ENCODE measurements around the gene TTLL3. TPM values are rescaled to one million over a fixed set of nuclear protein-coding genes. Genes with fewer than 3 reads are reported as not detected.
"Not testable (repeated sequence)": the region's sequence is repeated elsewhere in the genome, so short reads cannot be mapped to it uniquely, and the experiment has no call there.

TTLL3 gene, protein sequence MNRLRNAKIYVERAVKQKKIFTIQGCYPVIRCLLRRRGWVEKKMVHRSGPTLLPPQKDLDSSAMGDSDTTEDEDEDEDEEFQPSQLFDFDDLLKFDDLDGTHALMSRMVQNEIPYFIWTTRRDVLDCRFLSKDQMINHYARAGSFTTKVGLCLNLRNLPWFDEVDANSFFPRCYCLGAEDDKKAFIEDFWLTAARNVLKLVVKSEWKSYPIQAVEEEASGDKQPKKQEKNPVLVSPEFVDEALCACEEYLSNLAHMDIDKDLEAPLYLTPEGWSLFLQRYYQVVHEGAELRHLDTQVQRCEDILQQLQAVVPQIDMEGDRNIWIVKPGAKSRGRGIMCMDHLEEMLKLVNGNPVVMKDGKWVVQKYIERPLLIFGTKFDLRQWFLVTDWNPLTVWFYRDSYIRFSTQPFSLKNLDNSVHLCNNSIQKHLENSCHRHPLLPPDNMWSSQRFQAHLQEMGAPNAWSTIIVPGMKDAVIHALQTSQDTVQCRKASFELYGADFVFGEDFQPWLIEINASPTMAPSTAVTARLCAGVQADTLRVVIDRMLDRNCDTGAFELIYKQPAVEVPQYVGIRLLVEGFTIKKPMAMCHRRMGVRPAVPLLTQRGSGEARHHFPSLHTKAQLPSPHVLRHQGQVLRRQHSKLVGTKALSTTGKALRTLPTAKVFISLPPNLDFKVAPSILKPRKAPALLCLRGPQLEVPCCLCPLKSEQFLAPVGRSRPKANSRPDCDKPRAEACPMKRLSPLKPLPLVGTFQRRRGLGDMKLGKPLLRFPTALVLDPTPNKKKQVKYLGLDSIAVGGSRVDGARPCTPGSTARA
- 10 to 100 TPM; 33.3 to 93.1 (median 56.7) TPM for polyA plus RNA-seq (ENCODE audit: insufficient read length in 4 of 4)

DNA sequence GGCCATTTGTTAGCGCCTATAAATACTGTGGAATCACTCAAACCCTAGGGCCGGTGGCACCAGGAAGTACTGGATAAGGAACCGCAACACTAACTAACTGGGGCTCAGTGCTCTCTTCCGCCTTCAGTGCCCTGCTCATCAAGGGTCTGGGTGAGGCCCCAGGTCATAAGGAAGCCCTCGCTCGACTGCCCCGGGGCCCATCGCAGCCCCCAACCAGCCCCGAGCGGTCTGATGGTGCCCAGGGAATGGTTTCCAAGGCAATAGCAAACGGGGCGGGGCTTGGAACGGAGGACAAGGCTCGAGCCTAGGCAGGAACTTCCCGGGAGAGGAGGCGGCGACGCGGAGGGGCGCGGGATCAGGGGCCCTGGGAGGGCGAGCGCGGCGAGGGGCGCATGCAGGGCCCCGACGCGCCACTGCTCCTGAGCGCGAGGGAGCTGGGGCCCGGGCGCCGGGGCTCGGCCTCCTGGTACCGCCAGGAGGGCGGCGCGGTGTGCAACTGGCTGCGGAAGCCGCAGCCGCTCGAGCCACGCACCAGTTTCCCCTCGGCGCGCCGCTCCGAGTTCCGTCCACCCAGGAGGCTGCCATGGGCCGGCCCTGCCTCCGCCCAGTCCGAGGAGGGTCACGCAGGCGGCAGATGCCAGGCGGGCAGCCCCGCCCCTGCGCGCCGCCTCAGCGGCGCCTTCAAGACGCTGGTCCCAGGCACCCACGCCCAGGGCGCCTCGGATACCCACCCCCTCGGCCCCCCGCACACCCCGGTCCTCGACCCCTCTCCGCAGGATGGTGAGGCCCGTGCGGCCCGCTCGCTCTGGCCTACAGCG is at the start of gene TTLL3:
TTLL3 (plus strand) TSS at position 648 of the 818 bp plus-strand sequence. CDS start 400 bp downstream, outside the sequence.
- peak in 2 of 4 donors; percentile 49 to 54 for DNase-seq (ENCODE audit: low read depth in 4 of 4, low spot score in 3 of 4)

GRCh38 chr3:9760779-9761505 is 49.1 kb upstream of the TTLL3 start:
- DNase-seq (ENCODE audit: low read depth in 4 of 4, low spot score in 3 of 4): no peak

- no peak for DNase-seq (ENCODE audit: low read depth in 4 of 4, low spot score in 3 of 4)
These were observed 48.1 kb upstream of the TTLL3 start for GRCh38 chr3:9761919-9762318.

DNA sequence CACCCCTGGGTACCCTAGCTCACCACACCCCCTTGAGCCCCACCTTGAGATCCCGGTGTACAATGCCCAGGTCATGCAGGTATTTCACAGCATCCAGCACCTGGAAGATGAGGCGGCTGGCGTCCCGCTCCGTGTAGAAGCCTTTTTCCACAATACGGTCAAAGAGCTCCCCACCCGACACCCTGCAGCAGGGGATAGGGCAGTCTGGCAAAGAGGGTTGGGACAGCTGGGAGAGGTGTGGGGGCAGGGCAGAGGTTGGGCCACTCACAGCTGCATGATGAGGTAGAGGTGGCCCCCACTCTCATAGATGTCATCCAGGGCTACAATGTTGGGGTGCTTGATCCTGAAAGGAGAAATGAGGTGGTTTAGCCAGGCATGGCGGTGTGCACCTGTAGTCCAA is 47.2 kb upstream of the TTLL3 start:
- no peak for DNase-seq (ENCODE audit: low read depth in 4 of 4, low spot score in 3 of 4)

DNA sequence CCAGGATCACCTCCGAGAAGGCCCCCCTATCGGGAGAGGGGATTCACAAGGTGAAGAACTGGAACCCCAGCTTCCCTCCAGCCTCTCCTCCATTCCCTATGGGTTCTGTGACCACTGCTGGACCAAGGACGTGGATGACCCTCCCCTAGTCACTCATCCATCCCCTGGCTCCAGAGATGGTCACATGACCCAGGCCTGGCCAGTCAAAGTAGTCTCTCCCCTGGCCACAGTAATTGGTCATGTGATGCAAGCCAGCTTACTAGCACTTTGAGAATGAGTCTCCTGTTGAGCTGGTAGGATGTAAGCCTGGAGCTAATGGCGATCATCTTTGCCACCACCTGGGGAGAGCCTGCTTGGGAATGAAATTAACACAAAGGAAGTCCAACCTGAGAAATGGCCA is 44.2 kb upstream of the TTLL3 start:
- DNase-seq (ENCODE audit: low read depth in 4 of 4, low spot score in 3 of 4): no peak

- no peak for DNase-seq (ENCODE audit: low read depth in 4 of 4, low spot score in 3 of 4)
These were observed 42.6 kb upstream of the TTLL3 start for GRCh38 chr3:9767418-9767817.

- DNase-seq (ENCODE audit: low read depth in 4 of 4, low spot score in 3 of 4): no peak
These were observed 41.8 kb upstream of the TTLL3 start for GRCh38 chr3:9768141-9768775.

GRCh38 chr3:9769012-9769411 is 41.0 kb upstream of the TTLL3 start:
- no peak for DNase-seq (ENCODE audit: low read depth in 4 of 4, low spot score in 3 of 4)

- peak in 2 of 4 donors; percentile 50 to 57 for DNase-seq (ENCODE audit: low read depth in 4 of 4, low spot score in 3 of 4)
These were observed 40.4 kb upstream of the TTLL3 start, which contains the start of gene CAMK1 for GRCh38 chr3:9769426-9770275. Gene CAMK1 (minus strand): TSS chr3:9769947. CDS start chr3:9767749, 2,198 bp downstream.

- peak in 1 of 4 donors; percentile 47 for DNase-seq (ENCODE audit: low read depth in 4 of 4, low spot score in 3 of 4)
These were observed 39.7 kb upstream of the TTLL3 start for GRCh38 chr3:9770276-9770812.

DNA sequence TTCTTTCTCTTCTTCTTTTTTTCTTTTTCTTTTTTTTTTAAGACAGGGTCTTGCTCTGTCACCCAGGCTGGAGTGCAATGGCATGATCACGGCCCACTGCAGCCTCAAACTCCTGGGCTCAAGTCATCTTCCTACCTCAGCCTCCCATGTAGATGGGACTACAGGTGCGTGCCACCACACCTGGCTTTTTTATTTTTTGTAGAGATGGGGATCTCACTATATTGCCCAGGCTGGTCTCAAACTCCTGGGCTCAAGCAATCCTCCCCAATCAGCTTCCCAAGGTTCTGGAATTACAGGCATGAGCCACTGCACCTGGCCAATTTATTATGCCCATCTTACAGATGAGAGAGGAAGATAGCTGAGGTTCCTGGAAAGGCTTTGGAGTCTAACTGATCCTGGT is 39.1 kb upstream of the TTLL3 start:
- DNase-seq (ENCODE audit: low read depth in 4 of 4, low spot score in 3 of 4): not testable (repeated sequence)

DNA sequence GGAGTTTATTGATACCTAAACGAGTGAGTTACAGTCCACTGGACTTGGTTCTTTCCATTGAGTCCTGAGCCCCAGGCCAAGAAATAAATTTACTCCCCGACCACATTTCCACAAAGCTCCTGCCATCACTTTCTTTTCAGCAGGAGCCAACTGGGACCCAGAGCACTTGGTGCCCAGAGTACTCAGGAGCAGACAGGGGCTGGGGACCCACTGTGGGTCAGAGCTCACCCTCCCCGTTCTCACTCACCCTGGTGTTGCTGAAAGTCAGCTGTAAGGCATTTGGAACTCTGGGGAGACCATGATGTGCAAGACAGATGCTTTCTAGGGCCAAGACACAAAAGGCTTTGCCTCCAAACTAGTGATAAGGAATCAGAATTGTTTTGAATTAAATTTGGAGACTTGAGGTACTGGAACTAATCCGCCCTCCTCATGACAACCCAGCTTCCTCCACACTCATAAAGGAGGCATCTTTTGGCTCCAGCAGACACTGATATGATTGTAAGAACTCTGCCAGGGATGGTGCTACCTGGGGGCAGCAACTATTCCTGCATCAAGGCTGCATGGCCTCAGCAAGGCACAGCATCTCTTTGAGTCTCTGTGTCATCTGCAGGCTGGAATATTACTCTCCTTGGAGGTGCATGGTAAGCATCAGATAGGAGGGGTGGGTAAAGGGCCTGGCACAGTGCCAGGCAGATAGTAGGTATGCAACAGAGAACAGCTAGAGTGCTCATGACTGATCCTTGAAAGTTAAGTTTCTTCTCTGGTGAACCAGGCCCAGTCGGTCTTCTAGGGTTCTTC is 33.0 kb upstream of the TTLL3 start:
- no peak for DNase-seq (ENCODE audit: low read depth in 4 of 4, low spot score in 3 of 4)

GRCh38 chr3:9777694-9778021 is 32.4 kb upstream of the TTLL3 start:
- no peak for DNase-seq (ENCODE audit: low read depth in 4 of 4, low spot score in 3 of 4)

GRCh38 chr3:9778143-9779074 is 31.7 kb upstream of the TTLL3 start:
- no peak for DNase-seq (ENCODE audit: low read depth in 4 of 4, low spot score in 3 of 4)

DNA sequence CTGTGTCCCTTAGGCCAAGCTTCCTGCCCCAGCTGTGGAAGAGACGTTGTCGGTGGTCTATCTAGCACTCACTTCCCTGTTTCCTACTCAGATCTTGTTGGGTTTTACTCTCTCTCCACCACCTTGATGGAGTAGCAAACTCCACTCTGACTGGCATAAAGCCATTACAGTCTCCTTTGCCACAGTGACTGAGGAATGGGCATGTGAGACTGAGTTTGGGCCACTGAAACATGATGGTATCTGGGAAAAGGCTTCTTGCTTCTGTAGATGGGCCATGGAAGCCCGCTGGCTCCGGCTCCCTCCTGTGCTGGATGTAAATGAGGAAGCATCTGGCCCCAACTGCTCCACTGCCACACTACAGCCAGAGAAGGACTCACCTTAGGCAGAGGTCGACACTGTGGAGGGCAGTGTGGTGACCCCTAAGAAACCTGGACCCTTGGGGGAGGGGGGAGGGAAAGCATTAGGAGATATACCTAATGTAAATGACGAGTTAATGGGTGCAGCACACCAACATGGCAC is 30.9 kb upstream of the TTLL3 start:
- DNase-seq (ENCODE audit: low read depth in 4 of 4, low spot score in 3 of 4): no peak

- no peak for DNase-seq (ENCODE audit: low read depth in 4 of 4, low spot score in 3 of 4)
These were observed 30.2 kb upstream of the TTLL3 start for GRCh38 chr3:9779721-9780457.
